Activated CD4-positive, alpha-beta memory T cell treated with anti-CD3 and anti-CD28 coated beads, Interleukin-2, amount 10 ng/mL, durations not matched to agents 7 days and 5 days (primary cell): Measurements from ENCODE around the gene NEIL1. TPM values are rescaled to one million over a fixed set of nuclear protein-coding genes. Genes with fewer than 3 reads are reported as not detected.
"Not testable (repeated sequence)": the region's sequence is repeated elsewhere in the genome, so short reads cannot be mapped to it uniquely, and the experiment has no call there.

Source experiments
- CTCF ChIA-PET: fragments of 350-600 bp; sonication (Branson Sonifier 250); formaldehyde crosslinking; loops from one replicate; lab custom pipeline; 2021; ENCODE audit warnings: antibody characterized with exemption, inconsistent platforms; lab: Charles Lee
- POLR2A ChIA-PET: fragments of 350-600 bp; sonication (Branson Sonifier 250); formaldehyde crosslinking; loops from one replicate; lab custom pipeline; 2021; ENCODE audit warnings: antibody characterized with exemption; lab: Charles Lee
- DNase-seq: peaks from one replicate; pipeline ENCODE4 v3.0.0-alpha.2; 2020
- H3K27ac Mint-ChIP-seq: one replicate; pipeline ENCODE4 v1.8.0; 2021; ENCODE audit warnings: mild to moderate bottlenecking, mixed read lengths
- H3K27me3 Mint-ChIP-seq: one replicate; pipeline ENCODE4 v1.8.0; 2021; ENCODE audit warnings: mixed read lengths
- H3K36me3 Mint-ChIP-seq: one replicate; pipeline ENCODE4 v1.8.0; 2021; ENCODE audit warnings: low read depth, mixed read lengths
- H3K4me1 Mint-ChIP-seq: one replicate; pipeline ENCODE4 v1.8.0; 2021; ENCODE audit warnings: mixed read lengths
- H3K4me3 Mint-ChIP-seq: one replicate; pipeline ENCODE4 v1.8.0; 2021; ENCODE audit warnings: mild to moderate bottlenecking, mixed read lengths
- H3K9me3 Mint-ChIP-seq: one replicate; pipeline ENCODE4 v1.8.0; 2021; ENCODE audit warnings: mixed read lengths
- total RNA-seq, 2 experiments: library from RNA; stranded (reverse); gene quantifications; one replicate each; pipeline ENCODE4 v1.2.3, GENCODE V29; 2021

Gene NEIL1
- total RNA-seq, 2 experiments from 2014 or later, result 6.9 to 7.0 TPM

- ChIA-PET CTCF (interaction anchor here (0.6 to 4.5 kb wide), 8 partner anchors 15 to 327 kb away, joined by 3 to 109 read pairs (median 6); partner anchors contain the start of genes COMMD4, IMP3 and SIN3A), POLR2A (interaction anchor here (0.8 to 7.3 kb wide), 7 partner anchors 10 to 283 kb away, joined by 3 to 174 read pairs (median 5); partner anchors contain the start of gene SIN3A)
- H3K27me3 Mint-ChIP-seq, result no peaks in the 10 kb centered on the region
- H3K4me1 Mint-ChIP-seq, result peaks cover 37% of the 10 kb centered on the region
- no peak for DNase-seq
- peak overlapping the region; percentile 96 for H3K27ac Mint-ChIP-seq
- peak overlapping the region; percentile 93 for H3K4me3 Mint-ChIP-seq
- H3K36me3 Mint-ChIP-seq, result peaks cover 52% of the 10 kb centered on the region
- H3K9me3 Mint-ChIP-seq, result no peaks in the 10 kb centered on the region
Observed at GRCh38 chr15:75369897-75370581, 23.2 kb downstream of the NEIL1 start.

GRCh38 chr15:75371486-75371885, 24.6 kb downstream of the NEIL1 start:
- H3K4me3 Mint-ChIP-seq, result no peak overlapping the region
- peaks cover 41% of the 10 kb centered on the region for H3K4me1 Mint-ChIP-seq
- ChIA-PET CTCF (interaction anchor here (0.7 to 1.9 kb wide), 2 partner anchors 136 to 270 kb away, joined by 3 to 6 read pairs; no protein-coding TSS in a partner anchor), POLR2A (interaction anchor here (0.7 to 7.3 kb wide), 4 partner anchors 14 to 268 kb away, joined by 3 to 174 read pairs (median 3); partner anchors contain the start of genes IMP3, SIN3A and SNUPN)
- H3K36me3 Mint-ChIP-seq, result peaks cover 66% of the 10 kb centered on the region
- H3K27me3 Mint-ChIP-seq, result no peaks in the 10 kb centered on the region
- DNase-seq, result peak; percentile 9
- H3K27ac Mint-ChIP-seq, result no peak overlapping the region
- no peaks in the 10 kb centered on the region for H3K9me3 Mint-ChIP-seq

- DNase-seq, result no peak
- ChIA-PET CTCF (interaction anchor here (0.6 to 1.9 kb wide), 3 partner anchors 15 to 270 kb away, joined by 3 to 6 read pairs (median 5); no protein-coding TSS in a partner anchor), POLR2A (interaction anchor here (0.9 to 7.3 kb wide), 2 partner anchors 81 to 254 kb away, joined by 3 to 174 read pairs; partner anchors contain the start of genes SIN3A and SNUPN)
- Mint-ChIP-seq H3K4me1 (peaks cover 37% of the 10 kb centered on the region), H3K9me3 (no peaks in the 10 kb centered on the region), H3K4me3 (no peak overlapping the region), H3K36me3 (peaks cover 70% of the 10 kb centered on the region), H3K27ac (no peak overlapping the region), H3K27me3 (no peaks in the 10 kb centered on the region)
Observed at GRCh38 chr15:75371901-75372688, 25.3 kb downstream of the NEIL1 start.

GRCh38 chr15:75380773-75381172, 33.9 kb downstream of the NEIL1 start:
- POLR2A ChIA-PET, result interaction anchor here (1.3 kb wide), 2 partner anchors 12 to 13 kb away, joined by 3 read pairs; no protein-coding TSS in a partner anchor
- CTCF ChIA-PET, result interaction anchor here (0.7 to 0.9 kb wide), 4 partner anchors 11 to 26 kb away, joined by 3 to 7 read pairs (median 4); no protein-coding TSS in a partner anchor
- Mint-ChIP-seq H3K36me3 (peaks cover 71% of the 10 kb centered on the region), H3K27me3 (no peaks in the 10 kb centered on the region), H3K4me1 (peaks cover 5% of the 10 kb centered on the region), H3K9me3 (no peaks in the 10 kb centered on the region), H3K4me3 (no peak overlapping the region), H3K27ac (no peak overlapping the region)
- no peak for DNase-seq

GRCh38 chr15:75383986-75384385, 37.1 kb downstream of the NEIL1 start:
- DNase-seq, H3K4me3 Mint-ChIP-seq, H3K9me3 Mint-ChIP-seq, CTCF ChIA-PET, H3K27ac Mint-ChIP-seq, H3K27me3 Mint-ChIP-seq: not testable (repeated sequence)
- Mint-ChIP-seq H3K36me3 (peaks cover 73% of the 10 kb centered on the region), H3K4me1 (peaks cover 14% of the 10 kb centered on the region)
- POLR2A ChIA-PET, result interaction anchor here (2.1 kb wide), 1 partner anchor 15 kb away, joined by 6 read pairs; the partner anchor contains the start of gene MAN2C1

- Mint-ChIP-seq H3K36me3 (peaks cover 74% of the 10 kb centered on the region), H3K27me3 (no peaks in the 10 kb centered on the region), H3K9me3 (no peaks in the 10 kb centered on the region), H3K4me3 (no peak overlapping the region), H3K27ac (no peak overlapping the region), H3K4me1 (peaks cover 14% of the 10 kb centered on the region)
- CTCF ChIA-PET, result interaction anchor here (1.5 kb wide), 1 partner anchor 10 kb away, joined by 4 read pairs; no protein-coding TSS in a partner anchor
- DNase-seq, result no peak
- POLR2A ChIA-PET, result interaction anchor here (2.7 kb wide), 1 partner anchor 63 kb away, joined by 11 read pairs; the partner anchor contains the start of gene SIN3A
Observed at GRCh38 chr15:75389791-75390382, 43.0 kb downstream of the NEIL1 start.

- H3K4me3 Mint-ChIP-seq, result no peak overlapping the region
- peaks cover 9% of the 10 kb centered on the region for H3K4me1 Mint-ChIP-seq
- POLR2A ChIA-PET, result interaction anchor here (0.7 to 2.7 kb wide), 3 partner anchors 9 to 249 kb away, joined by 3 to 13 read pairs (median 4); partner anchors contain the start of gene SNX33
- no peak overlapping the region for H3K27ac Mint-ChIP-seq
- CTCF ChIA-PET, result interaction anchor here (0.9 to 1.7 kb wide), 3 partner anchors 30 to 331 kb away, joined by 3 to 5 read pairs (median 3); no protein-coding TSS in a partner anchor
- DNase-seq, result no peak
- no peaks in the 10 kb centered on the region for H3K27me3 Mint-ChIP-seq
- H3K36me3 Mint-ChIP-seq, result peaks cover 57% of the 10 kb centered on the region
- H3K9me3 Mint-ChIP-seq, result no peaks in the 10 kb centered on the region
Observed at GRCh38 chr15:75397494-75397893, 50.7 kb downstream of the NEIL1 start.

- Mint-ChIP-seq H3K4me1 (peaks cover 25% of the 10 kb centered on the region), H3K9me3 (no peaks in the 10 kb centered on the region), H3K36me3 (peaks cover 61% of the 10 kb centered on the region), H3K27me3 (no peaks in the 10 kb centered on the region), H3K27ac (no peak overlapping the region), H3K4me3 (no peak overlapping the region)
- DNase-seq, result no peak
- ChIA-PET CTCF (interaction anchor here (0.9 kb wide), 1 partner anchor 36 kb away, joined by 5 read pairs; the partner anchor contains the start of gene MAN2C1), POLR2A (interaction anchor here (0.6 to 1.2 kb wide), 3 partner anchors 36 to 70 kb away, joined by 3 read pairs; partner anchors contain the start of gene SIN3A)
Observed at GRCh38 chr15:75403892-75404291, 57.1 kb downstream of the NEIL1 start.

Other genes with a start within 250 kb of the NEIL1 start
- 10 to 100 TPM; 65.0 to 69.2 TPM for gene C15orf39, start 145.2 kb upstream of the NEIL1 start, total RNA-seq
- not detected for gene GOLGA6C, start 88.7 kb upstream of the NEIL1 start, total RNA-seq
- not detected for gene GOLGA6D, start 64.2 kb upstream of the NEIL1 start, total RNA-seq
- 10 to 100 TPM; 87.8 to 91.0 TPM for gene COMMD4, start 11.0 kb upstream of the NEIL1 start, total RNA-seq
- gene MAN2C1, start 21.6 kb downstream of the NEIL1 start, total RNA-seq, result 100 to 1,000 TPM; 174 to 196 TPM
- 10 to 100 TPM; 95.8 to 96.1 TPM for gene SIN3A, start 104.7 kb downstream of the NEIL1 start, total RNA-seq
- gene PTPN9, start 232.3 kb downstream of the NEIL1 start, total RNA-seq, result 10 to 100 TPM; 41.4 to 41.6 TPM